ENCODE measurements around the gene MESD.

MESD gene

DNA sequence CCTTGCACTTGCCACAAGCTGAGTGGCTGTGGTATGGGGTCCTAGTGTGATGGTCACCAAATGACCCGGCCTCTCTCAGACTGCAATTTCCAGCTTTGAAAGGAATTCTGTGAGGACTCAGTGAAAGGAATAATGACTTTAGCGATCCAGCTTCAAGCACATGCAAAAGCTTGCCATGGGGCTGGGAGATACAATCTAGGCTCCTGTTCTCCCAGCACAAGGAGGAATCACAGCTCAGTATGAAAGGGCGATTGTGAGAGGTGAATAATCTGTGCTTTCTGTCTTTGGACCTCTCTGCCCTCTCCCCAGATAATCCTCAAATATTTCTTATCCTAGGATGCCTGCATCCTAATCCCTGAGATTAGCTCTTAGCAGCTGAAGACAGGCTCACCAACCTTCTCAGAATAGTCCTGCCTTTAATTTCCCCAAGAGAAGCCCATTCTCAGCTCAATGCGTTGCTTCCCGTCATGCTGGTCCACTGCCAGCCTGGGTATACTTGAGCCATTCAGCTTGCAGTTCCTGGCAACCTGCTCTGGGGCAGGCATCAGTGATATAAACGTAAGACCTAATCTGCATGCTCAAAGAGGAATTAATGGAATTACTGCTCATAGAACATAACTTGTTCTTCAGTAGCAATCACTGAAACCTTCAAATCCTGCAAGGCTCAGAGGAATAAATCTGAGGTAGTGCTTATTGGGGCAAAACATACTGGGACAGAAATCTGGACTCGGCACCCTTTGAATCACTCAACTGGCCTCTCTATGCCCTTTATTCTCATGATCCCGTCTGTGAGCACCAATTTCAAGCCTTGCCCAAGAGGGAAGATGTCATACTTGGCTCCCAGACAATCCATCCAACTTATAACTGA, 26.2 kb upstream of the MESD start:
- DNase-seq (ENCODE audit: extremely low spot score, insufficient read length, low read depth) = no peak
- FAIRE-seq = no peak

DNA sequence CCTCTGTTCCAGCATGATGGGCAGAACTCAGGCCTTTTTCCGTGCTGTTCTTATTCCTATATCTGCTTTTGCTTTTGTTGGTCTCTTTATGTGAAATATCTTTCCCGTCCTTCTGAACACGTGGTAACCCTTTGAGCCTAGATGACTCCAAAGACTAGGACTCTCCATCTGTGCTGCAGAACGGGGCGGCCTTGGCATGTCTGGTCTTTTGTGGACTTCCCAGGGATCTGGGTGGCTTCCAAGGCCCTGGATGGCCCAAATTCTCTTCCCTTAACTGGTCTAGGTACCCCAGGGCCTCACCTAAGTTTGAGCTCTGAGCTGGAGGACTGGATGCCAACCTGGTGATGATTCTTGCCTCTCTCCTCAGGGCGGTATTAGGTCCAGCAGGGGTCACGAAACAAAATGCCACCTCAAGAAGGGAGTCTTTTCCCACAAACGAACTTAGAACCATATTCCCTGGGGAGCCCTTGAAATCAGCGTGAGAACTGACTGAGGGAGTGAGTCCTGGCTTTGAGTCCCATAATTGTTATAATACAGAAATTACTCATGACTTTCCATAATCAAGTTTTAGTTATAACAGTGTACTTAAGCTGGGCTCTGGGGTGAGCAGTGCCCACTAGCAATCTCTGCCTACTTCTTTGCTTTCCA, 25.0 kb upstream of the MESD start:
- FAIRE-seq = no peak
- no peak for DNase-seq (ENCODE audit: extremely low spot score, insufficient read length, low read depth)

DNA sequence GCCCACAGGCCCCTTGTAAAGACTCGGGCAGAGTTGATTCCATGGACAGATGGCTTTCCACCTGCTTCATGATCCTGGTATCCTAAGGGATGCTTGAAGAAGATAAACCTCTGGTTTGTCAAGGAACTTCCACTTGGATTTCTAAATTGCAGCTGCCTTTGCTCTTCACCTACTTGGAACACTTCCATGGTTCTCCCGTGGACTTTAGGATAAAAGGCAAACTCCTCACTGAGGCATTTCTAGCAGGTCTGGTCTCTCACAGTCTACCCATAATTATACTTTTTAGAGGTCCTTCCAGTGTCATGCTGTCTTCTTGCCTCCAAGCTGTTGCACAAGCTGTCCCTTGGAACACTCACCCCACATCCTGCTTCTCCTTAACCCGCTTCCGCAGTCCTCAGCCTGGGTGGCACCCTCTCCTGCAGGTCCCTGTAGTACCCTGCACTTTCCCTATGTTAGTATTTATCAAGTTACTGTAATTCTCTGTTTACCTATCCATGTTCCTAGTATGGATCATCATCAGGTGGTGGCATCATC, 23.8 kb upstream of the MESD start:
- DNase-seq (ENCODE audit: extremely low spot score, insufficient read length, low read depth) (no peak), FAIRE-seq (no peak)

DNA sequence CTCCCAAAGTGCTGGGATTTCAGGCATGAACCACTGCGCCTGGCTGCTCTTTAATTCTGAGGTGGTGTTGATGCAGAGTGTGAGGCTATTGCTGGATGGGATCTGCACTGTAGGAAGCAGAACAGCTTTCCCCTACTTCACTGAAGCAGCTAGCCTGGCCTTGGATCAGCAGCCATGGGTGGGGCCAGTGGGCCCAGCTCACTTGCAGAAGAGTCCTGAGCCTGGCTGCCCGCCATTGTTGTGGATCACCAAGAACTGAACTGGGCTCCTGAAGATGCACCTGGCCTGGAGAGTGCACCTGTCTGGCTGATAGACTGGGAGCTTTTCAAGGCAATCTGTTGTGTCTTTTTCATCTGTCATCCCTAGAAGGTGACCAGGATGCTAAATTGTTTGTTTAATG, 23.0 kb upstream of the MESD start:
- DNase-seq (ENCODE audit: extremely low spot score, insufficient read length, low read depth) (no peak), FAIRE-seq (no peak)

DNA sequence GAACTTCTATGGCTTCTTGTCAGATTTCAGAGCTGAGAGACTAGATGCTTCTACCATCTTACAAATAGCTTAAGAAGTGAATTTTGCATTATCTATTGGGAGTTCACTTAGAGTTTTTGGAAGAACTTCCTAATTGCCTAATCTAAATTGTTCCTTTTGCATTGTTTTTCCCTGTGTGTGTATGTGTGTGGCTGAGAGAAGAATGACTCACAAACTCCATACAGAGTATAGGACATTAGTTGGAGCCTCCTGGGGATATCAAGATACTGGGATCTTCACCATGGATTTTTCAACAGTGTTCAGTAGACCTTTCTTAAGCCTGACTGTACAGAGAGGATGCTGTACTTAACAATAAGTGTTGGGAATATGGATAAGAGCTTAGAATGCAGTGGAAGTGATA, 22.0 kb upstream of the MESD start:
- FAIRE-seq = no peak
- no peak for DNase-seq (ENCODE audit: extremely low spot score, insufficient read length, low read depth)

DNA sequence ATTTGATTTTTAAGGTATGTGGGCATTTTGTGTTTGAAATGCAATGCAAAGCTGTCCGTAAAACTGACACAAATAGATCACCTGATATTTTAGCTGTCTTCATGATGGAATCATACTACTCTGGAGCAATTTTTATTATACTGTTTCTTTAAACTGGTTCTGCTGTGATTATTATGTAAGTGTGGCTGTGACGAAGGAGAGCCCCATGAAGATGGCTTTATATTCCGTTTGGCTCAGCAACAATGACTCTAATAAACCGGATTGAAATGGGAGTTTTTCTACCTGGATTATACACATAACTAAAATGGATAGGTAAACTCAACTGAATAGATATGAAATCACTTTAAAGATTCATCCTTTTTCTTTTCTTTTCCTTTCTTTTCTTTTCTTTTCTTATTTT, 20.5 kb upstream of the MESD start:
- FAIRE-seq (no peak), DNase-seq (ENCODE audit: extremely low spot score, insufficient read length, low read depth) (no peak)

DNA sequence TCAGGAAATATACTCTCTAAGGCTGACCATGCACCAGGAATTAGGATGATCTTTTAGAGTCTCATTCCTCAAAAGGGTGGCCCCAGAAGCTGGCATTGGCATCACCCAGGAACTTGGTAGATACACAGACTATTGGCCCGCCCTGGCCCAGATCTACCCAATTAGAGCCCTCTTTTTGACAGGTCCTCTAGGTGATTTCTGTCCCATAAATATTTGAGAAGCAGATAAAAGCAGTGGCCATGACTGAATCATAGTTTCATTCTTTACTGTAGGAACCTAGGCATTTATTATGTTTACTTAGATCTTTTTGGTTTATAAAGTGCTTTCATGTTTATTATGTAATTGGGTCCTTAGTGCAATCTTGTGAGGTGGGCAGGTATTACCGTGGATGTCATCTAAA, 18.7 kb upstream of the MESD start:
- FAIRE-seq (no peak), DNase-seq (ENCODE audit: extremely low spot score, insufficient read length, low read depth) (no peak)

DNA sequence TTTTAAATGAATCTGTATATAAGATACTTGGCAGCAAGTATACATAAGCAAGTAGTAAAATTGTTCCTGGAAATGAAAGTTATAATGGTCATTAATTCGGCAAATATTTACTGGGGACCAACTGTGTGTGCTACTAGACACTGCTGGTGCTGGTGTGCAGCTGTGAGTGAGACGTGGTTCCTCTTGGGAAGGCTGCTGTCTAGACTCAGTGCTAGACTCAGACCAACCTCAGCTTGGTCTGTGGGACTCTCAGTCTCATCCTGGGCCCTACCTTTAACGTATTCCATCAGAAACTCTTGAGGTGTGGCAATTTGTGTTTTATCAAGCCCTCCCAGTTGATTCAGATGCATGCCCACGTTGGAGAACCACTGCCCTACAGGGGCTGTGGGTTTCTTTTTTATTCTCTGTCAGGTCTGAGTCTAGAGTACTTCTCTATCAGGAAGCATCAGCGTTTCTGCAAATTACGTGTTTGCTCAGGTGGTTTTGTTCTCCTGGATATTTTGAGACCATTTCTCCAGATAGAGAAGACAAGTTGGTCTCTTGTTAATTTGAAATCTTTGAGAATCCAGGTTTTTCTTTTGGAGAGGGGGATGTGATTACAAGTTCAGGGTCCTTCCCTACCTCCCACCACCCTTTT, 17.9 kb upstream of the MESD start:
- no peak for FAIRE-seq

DNA sequence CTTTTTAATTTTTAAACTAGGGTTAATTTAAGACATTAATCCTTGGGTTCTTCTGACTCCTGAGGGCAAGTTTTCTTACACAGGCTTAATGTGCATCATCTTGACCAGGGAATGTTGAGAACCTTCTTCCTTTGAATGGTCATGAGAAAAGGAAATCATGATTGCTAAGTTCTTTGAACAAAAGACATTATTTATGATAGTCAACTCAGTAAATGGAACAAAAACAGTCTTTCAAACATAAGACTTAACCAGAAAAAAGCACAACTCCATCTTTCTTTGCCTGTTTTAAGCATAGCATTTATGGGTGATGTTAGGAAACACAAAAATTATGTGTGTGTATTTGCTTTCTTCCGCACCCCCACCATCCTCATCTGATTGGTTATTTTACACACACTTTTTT, 16.5 kb upstream of the MESD start:
- no peak for DNase-seq (ENCODE audit: extremely low spot score, insufficient read length, low read depth)

More for the DNA sequence above, 17.9 kb upstream of the MESD start:
- no peak for DNase-seq (ENCODE audit: extremely low spot score, insufficient read length, low read depth)

DNA sequence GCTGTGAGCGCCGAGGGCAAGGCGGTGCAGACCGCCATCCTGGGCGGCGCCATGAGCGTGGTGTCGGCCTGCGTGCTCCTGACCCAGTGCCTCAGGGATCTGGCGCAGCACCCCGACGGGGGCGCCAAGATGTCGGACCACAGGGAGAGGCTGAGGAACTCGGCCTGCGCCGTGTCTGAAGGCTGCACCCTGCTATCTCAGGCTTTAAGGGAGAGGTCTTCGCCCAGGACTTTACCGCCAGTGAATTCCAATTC, 13.4 kb upstream of the MESD start:
- FAIRE-seq (no peak), DNase-seq (ENCODE audit: extremely low spot score, insufficient read length, low read depth) (no peak)

More for the DNA sequence above, 16.5 kb upstream of the MESD start:
- FAIRE-seq = no peak

DNA sequence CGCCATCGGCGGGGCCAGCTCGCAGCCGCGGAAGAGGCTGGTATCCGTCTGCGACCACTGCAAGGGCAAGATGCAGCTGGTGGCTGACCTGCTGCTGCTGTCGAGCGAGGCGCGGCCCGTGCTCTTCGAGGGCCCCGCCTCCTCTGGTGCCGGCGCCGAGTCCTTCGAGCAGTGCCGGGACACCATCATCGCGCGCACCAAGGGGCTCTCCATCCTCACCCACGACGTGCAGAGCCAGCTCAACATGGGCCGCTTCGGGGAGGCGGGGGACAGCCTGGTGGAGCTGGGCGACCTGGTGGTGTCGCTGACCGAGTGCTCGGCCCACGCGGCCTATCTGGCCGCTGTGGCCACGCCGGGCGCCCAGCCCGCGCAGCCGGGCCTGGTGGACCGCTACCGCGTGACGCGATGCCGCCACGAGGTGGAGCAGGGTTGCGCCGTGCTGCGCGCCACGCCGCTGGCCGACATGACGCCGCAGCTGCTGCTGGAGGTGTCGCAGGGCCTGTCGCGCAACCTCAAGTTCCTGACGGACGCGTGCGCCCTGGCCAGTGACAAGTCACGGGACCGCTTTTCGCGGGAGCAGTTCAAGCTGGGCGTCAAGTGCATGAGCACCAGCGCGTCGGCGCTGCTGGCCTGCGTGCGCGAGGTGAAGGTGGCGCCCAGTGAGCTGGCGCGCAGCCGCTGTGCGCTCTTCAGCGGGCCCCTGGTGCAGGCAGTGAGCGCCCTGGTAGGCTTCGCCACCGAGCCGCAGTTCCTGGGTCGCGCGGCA, 12.9 kb upstream of the MESD start:
- FAIRE-seq = no peak
- DNase-seq (ENCODE audit: extremely low spot score, insufficient read length, low read depth) = no peak

DNA sequence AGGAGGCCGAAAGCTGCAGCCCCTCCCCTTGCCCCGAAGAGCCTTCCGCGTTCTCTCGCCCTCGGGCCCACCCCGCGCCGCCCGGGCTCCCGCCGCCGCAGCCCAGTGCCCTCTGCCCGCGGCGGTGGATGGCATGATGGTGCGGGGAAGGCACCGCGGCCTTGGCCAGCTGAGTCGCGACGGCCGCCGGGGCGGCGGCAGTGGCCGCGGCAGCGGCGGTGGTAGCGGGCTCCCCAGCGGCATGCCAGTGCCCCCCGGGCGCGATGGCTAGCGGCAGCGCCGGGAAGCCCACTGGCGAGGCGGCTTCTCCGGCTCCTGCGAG, 12.4 kb upstream of the MESD start:
- DNase-seq (ENCODE audit: extremely low spot score, insufficient read length, low read depth) (no peak), FAIRE-seq (no peak)

DNA sequence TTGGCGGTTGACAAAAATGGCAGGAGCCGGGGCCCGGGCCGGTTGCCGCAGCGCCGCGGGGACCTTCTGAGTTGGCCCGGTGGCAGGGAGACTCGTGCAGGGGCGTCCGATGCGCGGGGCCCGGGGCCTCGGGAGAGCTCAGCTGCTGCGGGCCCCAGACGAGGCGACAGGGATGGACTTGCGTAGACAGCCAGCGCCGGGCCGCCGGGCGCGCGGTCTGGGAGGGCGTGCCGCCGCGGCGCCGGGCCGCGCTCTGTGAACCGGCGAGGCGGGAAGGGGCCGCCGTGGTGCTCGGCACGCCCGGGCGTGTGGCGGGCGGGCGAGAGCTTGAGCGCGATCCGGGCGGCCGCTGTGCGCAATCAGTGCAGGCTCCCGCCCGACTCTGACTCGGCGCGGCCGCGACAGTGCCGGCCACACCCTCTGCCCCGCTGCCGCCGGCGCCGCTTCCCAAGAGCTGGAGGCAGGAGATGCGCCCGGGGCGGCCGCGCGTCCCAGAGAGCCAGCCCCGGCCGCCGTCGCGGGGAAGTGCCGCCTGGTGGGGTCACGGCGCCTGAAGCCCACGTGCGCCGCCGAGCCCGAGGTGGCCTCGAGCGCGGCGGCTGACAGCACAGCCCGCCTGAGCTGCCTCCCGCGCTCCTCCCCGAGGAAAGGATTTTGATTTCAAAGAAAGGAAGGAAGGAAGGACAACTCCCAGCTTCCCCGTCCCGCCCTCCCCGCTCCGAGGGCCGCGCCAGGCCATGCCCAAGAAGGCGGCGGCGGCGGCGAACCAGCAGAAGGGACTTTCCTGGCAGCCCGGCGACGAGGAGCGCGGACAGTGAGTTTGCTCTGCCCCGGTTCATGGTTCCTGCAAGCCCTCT, 11.8 kb upstream of the MESD start:
- FAIRE-seq = peak; percentile 18
- DNase-seq (ENCODE audit: extremely low spot score, insufficient read length, low read depth) = no peak

DNA sequence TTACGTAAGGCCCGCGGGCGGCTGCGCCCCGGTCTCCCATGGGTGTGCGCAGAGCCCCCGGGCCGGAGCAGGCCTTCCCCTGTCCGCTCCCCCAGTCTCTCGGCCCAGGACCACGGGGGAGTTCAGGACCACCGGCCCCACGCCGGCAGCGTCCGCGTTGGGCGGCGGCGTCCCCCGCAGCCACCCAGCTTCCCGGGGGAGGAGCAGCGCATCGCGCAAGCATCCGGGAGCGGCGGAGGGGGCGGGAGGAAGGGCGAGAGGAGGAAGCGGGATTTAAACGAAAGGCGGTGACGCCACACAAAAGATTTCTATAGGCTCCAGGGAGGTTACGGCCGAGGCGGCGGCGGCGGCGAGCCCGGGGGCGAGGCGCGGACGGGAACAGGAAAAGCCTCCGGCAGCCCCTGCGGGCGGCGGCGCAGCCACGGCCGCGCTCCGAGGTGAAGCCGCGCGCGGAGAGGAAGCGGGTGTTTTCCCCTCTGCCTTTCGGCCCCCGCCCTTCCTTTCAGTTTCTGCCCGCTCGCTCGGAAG, 11.1 kb upstream of the MESD start, which contains the start of gene TLNRD1:
TLNRD1 (plus strand) TSS at position 300 of the 528 bp plus-strand sequence. CDS start 1,349 bp downstream, outside the sequence.
- DNase-seq (ENCODE audit: extremely low spot score, insufficient read length, low read depth) (peak; percentile 71), FAIRE-seq (peak; percentile 82)

DNA sequence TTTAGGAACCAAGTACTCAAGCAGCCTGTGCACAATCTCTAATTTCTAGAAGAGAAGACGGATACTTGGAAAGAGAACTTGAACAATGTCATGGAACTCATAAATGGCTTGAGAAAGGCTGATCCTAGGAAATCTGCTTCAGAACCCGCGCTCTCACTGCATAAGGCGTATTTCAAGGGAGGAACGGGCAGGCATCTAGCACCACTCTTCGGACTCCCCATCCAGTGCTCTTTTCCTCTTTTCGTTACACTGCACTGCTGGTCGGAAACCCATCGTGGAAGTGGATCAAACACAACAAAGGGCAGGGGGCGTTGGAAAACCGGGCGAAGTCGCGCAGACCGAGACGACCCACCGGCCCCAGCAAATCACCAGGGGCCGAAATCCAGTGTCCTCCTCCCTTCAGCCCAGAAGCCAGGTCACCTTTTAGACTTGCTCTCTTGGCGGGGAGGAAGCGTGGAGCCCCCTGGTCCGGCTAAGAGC, 10.6 kb upstream of the MESD start:
- FAIRE-seq = no peak
- no peak for DNase-seq (ENCODE audit: extremely low spot score, insufficient read length, low read depth)

DNA sequence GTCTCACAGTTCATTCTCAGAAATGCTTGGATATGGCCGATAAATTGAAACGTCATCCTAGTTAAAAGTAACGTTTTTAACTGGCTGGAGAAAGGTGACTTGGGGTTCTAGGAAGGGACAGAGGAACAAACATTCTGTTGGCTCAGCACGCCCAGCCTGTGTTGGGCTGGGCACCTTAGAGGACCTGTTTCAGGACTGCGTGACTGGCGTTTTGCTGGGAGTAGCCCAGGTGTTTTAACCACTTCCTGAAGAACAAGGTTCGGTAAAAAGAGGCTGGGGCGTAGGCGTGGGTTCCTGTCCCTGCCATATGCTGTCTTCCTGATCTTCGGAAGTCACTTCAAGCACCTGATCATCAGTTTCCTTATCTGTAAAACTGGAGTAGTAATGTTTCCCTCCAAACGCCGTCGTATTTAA, 10.0 kb upstream of the MESD start:
- FAIRE-seq (peak; percentile 90), DNase-seq (ENCODE audit: extremely low spot score, insufficient read length, low read depth) (no peak)

DNA sequence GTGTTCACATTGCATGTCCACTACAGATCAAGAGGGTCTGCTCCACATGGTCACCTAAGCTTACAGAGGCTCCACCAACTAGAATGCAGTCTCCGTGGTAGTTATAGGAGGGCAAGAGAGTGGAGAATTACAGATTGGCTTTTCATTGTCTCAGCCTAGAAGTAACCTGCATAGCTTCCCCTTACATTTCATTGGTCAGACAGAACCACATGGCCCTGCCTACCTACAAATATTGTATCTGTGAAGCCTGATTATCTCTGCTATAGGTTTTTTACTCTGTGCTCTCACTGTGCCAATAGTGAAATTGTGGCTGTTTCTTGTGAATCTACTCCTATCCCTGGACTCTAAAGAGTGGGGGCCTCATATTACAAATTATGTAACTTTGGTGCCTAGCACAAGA, 8.6 kb upstream of the MESD start:
- no peak for DNase-seq (ENCODE audit: extremely low spot score, insufficient read length, low read depth)
- FAIRE-seq = no peak

DNA sequence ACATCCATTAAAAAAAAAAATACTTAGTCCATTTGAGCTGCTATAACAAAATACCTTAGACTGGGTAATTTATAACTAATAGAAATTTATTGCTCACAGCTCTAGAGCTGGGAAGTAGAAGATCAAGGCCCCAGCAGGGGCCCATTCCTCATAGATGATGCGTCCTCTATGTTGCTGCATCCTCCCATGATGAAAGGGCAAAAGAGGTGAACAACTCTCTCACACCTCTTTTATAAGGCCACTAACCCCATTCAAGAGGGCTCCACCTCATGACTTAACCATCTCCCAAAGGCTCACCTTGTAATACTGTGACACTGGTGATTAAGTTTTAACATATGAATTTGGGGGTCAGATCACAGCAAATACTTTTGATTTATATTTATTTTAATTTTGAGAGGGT, 8.1 kb upstream of the MESD start:
- DNase-seq (ENCODE audit: extremely low spot score, insufficient read length, low read depth) (no peak), FAIRE-seq (no peak)

DNA sequence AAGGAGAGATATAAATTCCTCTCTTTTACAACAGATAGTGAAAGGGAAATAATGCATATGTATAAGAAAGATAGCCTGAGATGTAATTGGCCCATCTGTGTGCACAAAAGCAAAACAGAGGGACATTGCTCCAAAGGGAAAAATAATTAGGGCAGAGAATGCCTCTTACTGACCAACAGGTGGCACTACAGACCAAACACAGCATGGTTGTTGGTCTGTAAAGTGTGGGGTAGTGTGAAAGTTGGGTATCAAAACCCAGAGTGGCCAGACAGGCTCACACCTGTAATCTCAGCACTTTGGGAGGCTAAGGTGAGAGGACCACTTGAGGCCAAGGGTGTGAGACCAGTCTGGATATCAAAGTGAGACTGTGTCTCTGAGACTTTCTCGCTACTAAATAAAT, 6.6 kb upstream of the MESD start:
- no peak for DNase-seq (ENCODE audit: extremely low spot score, insufficient read length, low read depth)
- peak; percentile 26 for FAIRE-seq

Measured in GM18507 (cell line).